Embryonic facial prominence (tissue), 1 donor: ENCODE data around the gene NPRL2.
"Not testable (repeated sequence)": the region's sequence is repeated elsewhere in the genome, so short reads cannot be mapped to it uniquely, and the experiment has no call there.

Source experiments
- DNase-seq: peaks from one replicate; pipeline ENCODE4 v3.0.0-alpha.2; 2016; ENCODE audit errors: extremely low spot score

NPRL2 gene

GRCh38 chr3:50327129-50327528 is 23.4 kb downstream of the NPRL2 start:
- no peak for DNase-seq

GRCh38 chr3:50326182-50326541 is 24.4 kb downstream of the NPRL2 start:
- no peak for DNase-seq

- DNase-seq: no peak
Observed at GRCh38 chr3:50325497-50326181, 24.9 kb downstream of the NPRL2 start.

DNA sequence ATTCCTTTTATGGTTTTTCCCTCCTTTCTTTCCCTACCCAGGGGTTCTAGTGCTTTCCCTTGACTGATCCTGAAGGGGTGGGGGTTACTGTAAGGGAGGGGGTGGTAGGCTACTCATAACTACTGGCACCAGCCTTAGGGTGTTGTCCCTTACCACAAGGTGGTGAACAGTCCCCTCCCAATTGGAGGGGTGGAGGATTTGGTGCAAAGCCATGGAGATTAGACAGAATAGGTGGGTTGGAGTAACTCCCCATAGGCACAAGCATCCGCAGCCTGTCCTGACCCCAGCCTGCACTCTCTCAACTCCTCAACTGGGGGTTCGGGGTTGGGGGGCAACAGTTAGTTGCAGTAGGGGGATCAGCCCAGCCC is 25.5 kb downstream of the NPRL2 start:
- no peak for DNase-seq

DNA sequence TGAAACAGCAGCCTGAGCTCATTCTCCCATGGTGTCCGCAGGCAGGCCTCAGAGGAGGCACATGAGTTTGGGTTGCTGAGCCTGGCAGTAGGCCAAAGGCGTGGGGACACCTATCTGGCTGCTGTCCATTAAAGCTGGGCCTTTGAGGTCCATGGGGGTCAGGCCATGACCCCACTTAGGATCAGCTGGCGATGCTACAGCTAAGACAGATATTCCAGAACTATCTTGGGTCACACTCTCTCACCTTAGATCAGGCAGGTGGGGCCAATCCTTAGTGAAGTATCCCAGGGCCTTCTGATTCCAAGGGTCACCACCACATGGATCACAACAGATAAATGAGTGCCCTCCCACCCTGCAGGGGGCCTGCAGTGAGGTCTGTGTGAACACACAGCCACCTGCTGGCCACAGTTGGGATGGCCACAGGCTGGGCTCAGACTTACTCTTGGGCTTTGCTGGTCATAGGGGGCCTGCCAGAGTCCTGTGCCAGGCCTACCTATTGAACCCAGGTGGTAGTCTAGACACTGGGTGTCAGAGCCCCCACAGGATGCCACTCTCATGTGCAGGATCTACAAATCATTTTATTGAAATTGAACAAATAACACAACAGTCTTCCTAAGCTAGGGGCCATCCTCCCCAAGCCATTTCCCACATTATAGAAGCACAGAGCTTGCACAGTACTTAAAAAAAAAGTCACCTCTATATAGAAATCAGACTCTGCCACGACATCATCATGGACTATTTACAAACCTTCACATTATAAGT is 26.0 kb downstream of the NPRL2 start:
- DNase-seq: no peak

DNA sequence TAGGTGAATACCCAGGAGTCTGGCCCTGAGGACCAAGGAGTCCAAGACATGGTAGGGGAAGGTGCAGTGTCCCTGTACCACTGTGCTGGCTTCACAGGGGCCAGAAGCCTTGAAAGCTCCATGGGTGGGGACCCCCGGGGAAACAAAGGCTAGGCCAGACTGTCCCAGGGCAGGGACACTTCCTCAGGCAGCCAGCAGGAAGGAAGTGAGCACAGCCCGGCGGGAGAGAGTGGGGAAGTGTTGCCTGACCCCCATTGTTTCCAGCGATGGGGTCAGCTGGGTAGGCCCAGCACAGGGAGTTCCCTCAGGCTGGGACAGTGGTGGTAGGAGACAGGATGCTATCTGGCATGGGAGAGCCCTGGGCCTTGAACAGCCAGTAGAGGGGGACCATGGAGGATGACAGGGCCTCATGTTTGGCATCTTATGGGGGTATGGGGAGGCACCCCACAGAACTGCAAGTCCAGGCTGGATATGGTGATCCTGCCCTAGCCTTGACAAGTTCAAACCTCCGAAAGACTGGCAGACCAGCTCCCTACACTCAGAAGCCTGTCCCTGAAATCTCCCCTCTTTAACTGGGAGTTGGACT is 26.9 kb downstream of the NPRL2 start:
- DNase-seq: no peak

- DNase-seq: no peak
Observed at GRCh38 chr3:50323092-50323600, 27.4 kb downstream of the NPRL2 start.

DNA sequence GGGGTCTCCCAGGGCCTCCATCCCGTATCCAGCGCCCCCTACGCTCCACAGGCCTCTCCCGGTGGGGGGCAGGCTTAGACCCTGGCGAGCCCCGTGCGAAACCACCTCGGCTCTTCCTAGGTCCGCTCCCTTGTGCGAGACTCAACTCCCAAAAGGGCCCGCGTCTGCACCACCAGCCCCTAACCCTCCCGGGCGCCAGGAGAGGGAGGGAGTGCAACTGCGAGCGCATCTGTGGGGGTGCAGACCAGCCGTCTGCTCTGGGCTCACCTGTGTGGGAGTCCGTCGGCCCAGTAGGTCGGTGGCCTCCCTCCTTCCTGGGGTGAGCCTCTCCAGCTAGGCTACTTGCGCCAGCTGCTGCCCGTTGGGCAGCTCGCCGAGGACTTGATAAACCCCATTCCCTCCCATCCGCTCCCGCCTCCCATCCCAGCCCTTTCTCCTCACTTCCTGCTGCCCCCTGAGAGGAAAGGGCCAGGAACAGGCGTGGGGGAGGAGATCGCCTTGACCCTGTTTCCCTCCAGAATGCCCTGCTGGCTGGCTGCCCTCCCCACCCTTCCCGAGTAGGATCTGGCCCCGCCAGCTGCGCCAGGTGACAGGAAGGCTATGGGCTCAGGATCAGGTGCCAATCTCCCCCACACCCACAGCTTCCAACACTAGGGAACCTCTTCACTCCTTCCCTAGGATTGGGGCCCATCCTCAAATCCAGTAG is 28.0 kb downstream of the NPRL2 start, which contains the start of gene HYAL2:
HYAL2 (minus strand) TSS at position 360 of the 706 bp plus-strand sequence. CDS start 2,256 bp downstream, outside the sequence.
- DNase-seq: no peak

- DNase-seq: no peak
Observed at GRCh38 chr3:50322115-50322385, 28.5 kb downstream of the NPRL2 start.

- peak; percentile 73 for DNase-seq
Observed at GRCh38 chr3:50321336-50322114, 29.1 kb downstream of the NPRL2 start.

GRCh38 chr3:50320853-50321335 is 29.7 kb downstream of the NPRL2 start:
- no peak for DNase-seq

GRCh38 chr3:50319894-50320625 is 30.5 kb downstream of the NPRL2 start:
- DNase-seq: no peak

DNA sequence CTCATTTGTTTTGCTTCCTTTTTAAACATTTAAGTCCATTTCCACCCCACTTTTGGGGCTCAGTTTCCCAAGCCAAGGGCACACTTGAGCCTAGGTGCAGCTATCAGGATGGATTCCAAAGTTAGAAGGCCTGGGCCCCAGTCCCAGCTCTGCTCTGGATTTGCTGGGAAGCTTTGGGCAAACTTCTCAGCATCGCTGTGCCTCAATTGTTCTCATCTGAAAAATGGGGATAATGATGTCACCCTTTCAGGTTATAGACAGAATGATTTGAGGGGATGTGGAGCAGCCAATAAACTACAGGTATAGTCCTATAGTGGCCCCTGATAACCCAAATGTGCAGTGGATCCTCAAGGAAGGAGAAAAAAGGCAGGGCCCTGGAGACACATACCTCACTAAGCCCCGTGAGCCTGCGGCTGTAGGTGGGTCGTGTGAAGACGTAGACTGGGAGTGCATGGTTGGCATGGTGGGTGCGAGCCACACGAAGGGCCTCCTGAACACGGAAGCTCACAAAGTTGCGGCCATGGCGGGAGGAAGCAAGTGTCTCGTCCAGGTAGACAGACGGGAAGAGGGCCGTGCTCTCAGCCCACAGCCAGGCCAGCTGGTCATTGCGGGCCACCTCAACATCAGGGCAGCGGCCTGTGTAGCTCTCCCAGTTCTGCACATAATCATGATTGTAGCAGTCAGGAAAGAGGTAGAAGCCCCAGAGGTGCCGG is 31.2 kb downstream of the NPRL2 start:
- DNase-seq: no peak

DNA sequence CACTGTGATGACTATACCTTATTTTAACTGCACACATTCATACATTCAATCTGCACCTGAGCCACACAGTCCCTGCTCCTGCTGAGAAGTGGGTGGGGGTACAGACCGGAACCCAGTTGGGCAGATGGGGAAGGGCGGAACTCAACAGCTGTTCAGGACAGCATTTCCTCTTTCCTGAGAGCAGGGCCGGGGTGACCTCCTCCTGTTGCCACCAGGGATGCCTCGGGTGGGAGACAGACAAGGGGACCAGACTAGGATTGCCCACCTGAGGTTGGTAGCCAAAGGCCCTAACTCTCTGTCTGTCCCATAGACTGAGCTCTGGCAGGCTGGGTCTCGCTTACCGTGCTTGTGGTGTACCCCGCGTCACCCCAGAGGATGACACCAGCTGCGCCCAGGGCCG is 32.0 kb downstream of the NPRL2 start:
- no peak for DNase-seq

GRCh38 chr3:50318163-50318562 is 32.4 kb downstream of the NPRL2 start:
- DNase-seq: no peak

DNA sequence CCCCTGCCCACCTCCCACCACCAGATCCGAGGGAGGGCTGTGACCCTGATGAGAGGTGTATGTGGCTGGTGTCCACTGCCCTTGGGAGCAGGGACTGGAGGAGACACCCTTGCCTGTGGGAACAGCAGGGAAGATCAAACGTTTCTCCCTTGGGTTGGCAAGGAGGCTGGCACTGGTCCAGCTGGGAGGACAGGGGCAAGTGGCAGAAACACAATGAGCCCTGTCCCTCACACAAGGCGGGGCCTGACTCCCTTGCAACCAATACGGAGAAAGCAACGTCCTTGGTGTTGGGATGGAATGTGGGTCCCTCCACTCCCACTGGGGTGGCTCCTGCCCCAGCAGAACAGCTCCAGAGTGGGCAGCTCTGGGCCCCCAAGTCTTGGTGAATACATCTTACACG is 33.3 kb downstream of the NPRL2 start:
- DNase-seq: no peak

- DNase-seq: no peak
Observed at GRCh38 chr3:50316657-50317242, 33.8 kb downstream of the NPRL2 start.

- DNase-seq: no peak
Observed at GRCh38 chr3:50314816-50315215, 35.8 kb downstream of the NPRL2 start.

GRCh38 chr3:50314342-50314741 is 36.2 kb downstream of the NPRL2 start:
- no peak for DNase-seq

DNA sequence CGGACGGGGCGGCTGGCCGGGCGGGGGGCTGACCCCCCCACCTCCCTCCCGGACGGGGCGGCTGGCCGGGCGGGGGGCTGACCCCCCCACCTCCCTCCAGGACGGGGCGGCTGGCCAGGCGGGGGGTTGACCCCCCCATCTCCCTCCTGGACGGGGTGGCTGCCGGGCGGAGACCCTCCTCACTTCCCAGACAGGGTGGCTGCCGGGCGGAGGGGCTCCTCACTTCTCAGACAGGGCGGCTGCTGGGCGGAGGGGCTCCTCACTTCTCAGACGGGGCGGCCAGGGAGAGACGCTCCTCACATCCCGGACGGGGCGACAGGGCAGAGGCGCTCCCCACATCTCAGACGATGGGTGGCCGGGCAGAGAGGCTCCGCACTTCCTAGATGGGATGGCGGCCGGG is 38.5 kb downstream of the NPRL2 start:
- DNase-seq: not testable (repeated sequence)
